SK-N-SH (cell line): ENCODE results near the gene TRAF3IP1. TPM values are rescaled to one million over a fixed set of nuclear protein-coding genes. Genes with fewer than 3 reads are reported as not detected.

Experiments
- CTCF ChIA-PET: fragments of 300-600, 350-600 bp; formaldehyde crosslinking; extraction: SDS; loops from one replicate; lab custom pipeline; 2021; lab: Yijun Ruan, JAX
- POLR2A ChIA-PET: fragments of 350-600 bp; sonication (Branson Sonifier 250); formaldehyde crosslinking; extraction: SDS; loops from one replicate; lab custom pipeline; 2020; ENCODE audit warnings: antibody characterized with exemption, inconsistent platforms; lab: Yijun Ruan, JAX
- DNase-seq: peaks from one replicate; pipeline ENCODE4 v3.0.0; 2012
- H2AFZ ChIP-seq: fragments of 200-600 bp; sonication (generic); 2 replicates; pipeline ENCODE4 v1.8.1; 2016; ENCODE audit warnings: antibody characterized with exemption, mild to moderate bottlenecking, low read depth
- H3F3A ChIP-seq: fragments of 200-600 bp; sonication (generic); replicated peaks from 2 replicates; pipeline ENCODE3; 2016; ENCODE audit warnings: antibody characterized with exemption, mild to moderate bottlenecking; ENCODE audit not compliant: insufficient read depth
- H3K27ac ChIP-seq, 2 experiments: fragments of 200-500 bp in 1 of 2; fragments of 200-600 bp in 1 of 2; sonication (Bioruptor generic) in 1 of 2; sonication (generic), shearing (Covaris generic) in 1 of 2; 2 replicates each; pipeline versions ENCODE4 v1.5.1 to v1.6.1; 2014 to 2016; ENCODE audit warnings: low read depth in 2 of 2, inconsistent platforms in 1 of 2, low read length in 1 of 2, mild to moderate bottlenecking in 1 of 2, mixed read lengths in 1 of 2
- H3K27me3 ChIP-seq: fragments of 200-600 bp; sonication (generic), shearing (Covaris generic); 2 replicates; pipeline ENCODE4 v1.6.1; 2016; ENCODE audit warnings: mixed run types; ENCODE audit not compliant: insufficient read depth
- H3K36me3 ChIP-seq, 2 experiments: fragments of 200-500 bp in 1 of 2; fragments of 200-600 bp in 1 of 2; sonication (Bioruptor generic) in 1 of 2; sonication (generic) in 1 of 2; replicated peaks in 1 of 2; 2 replicates each; pipeline versions ENCODE3 to v1.5.1; 2014 to 2016; ENCODE audit warnings: low read length in 1 of 2, mild to moderate bottlenecking in 1 of 2; ENCODE audit not compliant: insufficient read depth in 2 of 2, control insufficient read depth in 1 of 2
- H3K4me1 ChIP-seq, 2 experiments: fragments of 200-500 bp in 1 of 2; fragments of 200-600 bp in 1 of 2; sonication (Bioruptor generic) in 1 of 2; sonication (generic), shearing (Covaris generic) in 1 of 2; 2 replicates each; pipeline versions ENCODE4 v1.5.1 to v1.6.1; 2014 to 2016; ENCODE audit warnings: low read depth in 1 of 2, low read length in 1 of 2, mixed run types in 1 of 2; ENCODE audit not compliant: insufficient read depth in 2 of 2, control insufficient read depth in 1 of 2
- H3K4me2 ChIP-seq: fragments of 200-600 bp; sonication (generic), shearing (Covaris generic); 2 replicates; pipeline ENCODE4 v1.6.1; 2017; ENCODE audit warnings: mixed run types
- H3K4me3 ChIP-seq, 2 experiments: fragments of 200-500 bp in 1 of 2; fragments of 200-600 bp in 1 of 2; sonication (Bioruptor generic) in 1 of 2; sonication (generic), shearing (Covaris generic) in 1 of 2; 2 replicates each; pipeline versions ENCODE4 v1.5.1 to v1.8.1; 2014 to 2016; ENCODE audit warnings: low read depth in 2 of 2, inconsistent platforms in 1 of 2, low read length in 1 of 2, mild to moderate bottlenecking in 1 of 2, mixed read lengths in 1 of 2, moderate library complexity in 1 of 2
- H3K79me2 ChIP-seq: fragments of 200-600 bp; sonication (generic); 2 replicates; pipeline ENCODE4 v1.8.1; 2017; ENCODE audit warnings: mild to moderate bottlenecking; ENCODE audit not compliant: insufficient read depth
- H3K9ac ChIP-seq: fragments of 200-600 bp; sonication (generic); 2 replicates; pipeline ENCODE4 v1.6.1; 2017; ENCODE audit warnings: mixed run types
- H3K9me2 ChIP-seq: fragments of 200-600 bp; sonication (generic); 2 replicates; pipeline ENCODE4 v1.6.1; 2017; ENCODE audit warnings: mixed run types
- H3K9me3 ChIP-seq: fragments of 200-600 bp; sonication (generic); 2 replicates; pipeline ENCODE4 v1.6.1; 2017; ENCODE audit warnings: mixed run types, mild to moderate bottlenecking, moderate library complexity
- H4K20me1 ChIP-seq: fragments of 200-600 bp; sonication (generic); 2 replicates; pipeline ENCODE4 v1.6.1; 2017; ENCODE audit warnings: mild to moderate bottlenecking, mixed run types; ENCODE audit not compliant: insufficient read depth
- CHD2 ChIP-seq: fragments of 150-350 bp; IDR thresholded peaks from 2 replicates; pipeline ENCODE4 v1.6.1; 2018; ENCODE audit warnings: low read length; ENCODE audit not compliant: partially characterized antibody
- FOSL2 ChIP-seq: IDR thresholded peaks from 2 replicates; pipeline ENCODE4 v1.4.0; 2012; ENCODE audit warnings: low read depth, mild to moderate bottlenecking, moderate library complexity, borderline replicate concordance
- FOXJ3 ChIP-seq: sonication (generic); formaldehyde crosslinking; IDR thresholded peaks from 2 replicates; pipeline ENCODE4 v1.5.1; 2020; ENCODE audit warnings: mild to moderate bottlenecking, missing genetic modification reagents
- FOXM1 ChIP-seq: IDR thresholded peaks from 2 replicates; pipeline ENCODE4 v1.4.0; 2012; ENCODE audit warnings: low read depth, mild to moderate bottlenecking
- GATA2 ChIP-seq: sonication (generic); formaldehyde crosslinking; IDR thresholded peaks from 2 replicates; pipeline ENCODE4 v1.5.0; 2020; ENCODE audit warnings: mild to moderate bottlenecking, missing genetic modification reagents
- IRF3 ChIP-seq: fragments of 150-350 bp; IDR thresholded peaks from 2 replicates; pipeline ENCODE4 v1.6.1; 2016; ENCODE audit warnings: mild to moderate bottlenecking, low read depth, low read length
- MAX ChIP-seq: IDR thresholded peaks from 2 replicates; pipeline ENCODE4 v1.4.0; 2012; ENCODE audit warnings: low read depth
- MEF2A ChIP-seq: IDR thresholded peaks from 2 replicates; pipeline ENCODE4 v1.4.0; 2012; ENCODE audit warnings: low read depth, borderline replicate concordance
- MXI1 ChIP-seq: IDR thresholded peaks from 2 replicates; pipeline ENCODE4 v1.6.1; 2012; ENCODE audit warnings: mild to moderate bottlenecking, low read depth, low read length, improper control_type of control experiment
- NRF1 ChIP-seq: IDR thresholded peaks from 2 replicates; pipeline ENCODE4 v1.6.1; 2012; ENCODE audit warnings: low read depth, mild to moderate bottlenecking, low read length
- POLR2AphosphoS5 ChIP-seq: IDR thresholded peaks from 2 replicates; pipeline ENCODE4 v1.6.1; 2012; ENCODE audit warnings: low read depth, low read length
- RAD21 ChIP-seq: IDR thresholded peaks from 2 replicates; pipeline ENCODE4 v1.6.1; 2012; ENCODE audit warnings: mild to moderate bottlenecking, low read length
- RXRA ChIP-seq: IDR thresholded peaks from 2 replicates; pipeline ENCODE4 v1.4.0; 2012; ENCODE audit warnings: low read depth, mild to moderate bottlenecking, borderline replicate concordance
- SIN3A ChIP-seq: IDR thresholded peaks from 2 replicates; pipeline ENCODE4 v1.6.1; 2012; ENCODE audit warnings: low read depth, mild to moderate bottlenecking, low read length, moderate library complexity, borderline replicate concordance
- SMC3 ChIP-seq: IDR thresholded peaks from 2 replicates; pipeline ENCODE4 v1.6.1; 2012; ENCODE audit warnings: low read depth, low read length, improper control_type of control experiment
- TAF1 ChIP-seq: IDR thresholded peaks from 2 replicates; pipeline ENCODE4 v1.6.1; 2012; ENCODE audit warnings: low read depth, mild to moderate bottlenecking, low read length, moderate library complexity, borderline replicate concordance
- TCF12 ChIP-seq: IDR thresholded peaks from 2 replicates; pipeline ENCODE4 v1.4.0; 2012
- TEAD4 ChIP-seq: IDR thresholded peaks from 2 replicates; pipeline ENCODE4 v1.4.0; 2012; ENCODE audit warnings: mild to moderate bottlenecking, borderline replicate concordance; ENCODE audit not compliant: insufficient read depth
- USF1 ChIP-seq: IDR thresholded peaks from 2 replicates; pipeline ENCODE4 v1.4.0; 2012; ENCODE audit warnings: low read depth, borderline replicate concordance
- YY1 ChIP-seq: IDR thresholded peaks from 2 replicates; pipeline ENCODE4 v1.4.0; 2012; ENCODE audit warnings: low read depth, mild to moderate bottlenecking
- WGBS: methylation state at CpG from one replicate; pipeline ENCODE4 v1.1.6; 2017; ENCODE audit warnings: low lambda C conversion rate; 5-methylcytosine and 5-hydroxymethylcytosine counted together
- polyA plus RNA-seq, 3 experiments: library from polyadenylated mRNA; depleted of rRNA; stranded (reverse); fragments of >200 nt; gene quantifications; 2 replicates each; pipeline ENCODE4 v1.2.3, GENCODE V29; 2012
- TF ChIP-seq, protein P1 (sequence below): IDR thresholded peaks from 2 replicates; pipeline ENCODE4; 2012

The TRAF3IP1 gene
- polyA plus RNA-seq, 1 of the 3 experiments (the other 2 are of a cell fraction), result 15.0 TPM

DNA sequence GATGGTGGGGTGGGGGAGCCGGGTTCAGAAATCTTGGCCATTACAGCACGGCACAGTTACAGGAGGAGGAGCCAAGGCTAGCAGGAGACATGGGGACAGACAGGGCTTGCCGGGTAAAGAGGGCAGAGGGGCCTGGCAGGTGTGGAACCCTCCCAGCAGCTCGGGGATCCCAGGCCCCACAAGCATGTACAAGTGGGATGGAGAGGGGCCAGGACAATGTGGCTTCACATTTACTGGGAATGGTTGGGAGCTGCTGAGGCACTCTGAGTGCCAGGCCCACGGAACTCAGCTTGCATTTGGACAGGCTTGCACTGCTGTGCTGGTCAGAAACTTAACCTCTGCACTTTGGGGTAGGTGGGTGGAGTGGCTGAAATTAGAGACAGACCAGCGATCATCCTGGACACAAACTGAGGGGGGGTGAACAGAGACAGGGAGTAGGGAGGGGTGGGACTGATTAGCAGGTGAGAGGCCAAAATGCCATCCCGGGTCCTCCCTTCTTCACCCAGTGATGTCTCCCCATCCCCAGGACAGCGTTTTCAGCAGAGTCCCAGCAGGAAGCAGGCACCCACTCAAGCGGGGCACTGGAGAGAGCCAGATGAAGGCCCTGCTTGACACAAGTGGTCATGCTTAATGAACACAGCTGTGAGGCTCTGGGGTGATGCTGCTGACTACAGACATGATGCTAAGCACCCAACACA lies 41.5 kb upstream of the TRAF3IP1 start:
- TF ChIP-seq MAX, result no peak
- no peak for TF ChIP-seq YY1
- no peak for TF ChIP-seq USF1
- no peak for TF ChIP-seq TCF12
- no peak for TF ChIP-seq SMC3
- no peak for TF ChIP-seq SIN3A
- TF ChIP-seq GATA2 (CRISPR knock-in tag), result no peak
- no peak for TF ChIP-seq FOXM1
- H3F3A ChIP-seq, result no peaks in the 10 kb centered on the region
- CTCF ChIA-PET, result interaction anchor here (1.8 to 2.6 kb wide), 3 partner anchors 10 to 40 kb away, joined by 4 to 18 read pairs (median 11); partner anchors contain the start of gene PER2
- no peak overlapping the region for H2AFZ ChIP-seq
- no peak overlapping the region for H3K4me3 ChIP-seq
- 90% methylated on average over 5 of the region's 9 CpGs for WGBS
- H3K27ac ChIP-seq, result no peak overlapping the region
- H3K4me2 ChIP-seq, result no peak overlapping the region
- H3K27me3 ChIP-seq, result no peaks in the 10 kb centered on the region
- H3K9me3 ChIP-seq, result no peaks in the 10 kb centered on the region
- peaks cover 3% of the 10 kb centered on the region; the same call in 1 of the 2 replicates for H3K79me2 ChIP-seq
- POLR2A ChIA-PET, result no interaction called here
- H3K36me3 ChIP-seq, result no peaks in the 10 kb centered on the region
- H4K20me1 ChIP-seq, result no peaks in the 10 kb centered on the region
- H3K9ac ChIP-seq, result no peak overlapping the region
- no peaks in the 10 kb centered on the region for H3K4me1 ChIP-seq
- H3K9me2 ChIP-seq, result no peaks in the 10 kb centered on the region
- no peak for DNase-seq

- Histone ChIP-seq H3K4me3 (no peak overlapping the region), H3K79me2 (peaks cover 6% of the 10 kb centered on the region; the same call in 1 of the 2 replicates), H3K36me3 (no peaks in the 10 kb centered on the region), H4K20me1 (no peaks in the 10 kb centered on the region), H3K4me2 (no peak overlapping the region), H3K9me2 (no peaks in the 10 kb centered on the region), H3F3A (no peaks in the 10 kb centered on the region), H3K9ac (no peak overlapping the region), H2AFZ (no peak overlapping the region), H3K4me1 (no peaks in the 10 kb centered on the region), H3K9me3 (no peaks in the 10 kb centered on the region), H3K27ac (no peak overlapping the region), H3K27me3 (no peaks in the 10 kb centered on the region)
- TF ChIP-seq FOXM1 (no peak), CHD2 (no peak), FOSL2 (no peak), SIN3A (no peak), TAF1 (no peak), TCF12 (no peak), TEAD4 (no peak), FOXJ3 (CRISPR knock-in tag) (no peak), RXRA (no peak), MXI1 (no peak), RAD21 (no peak), NRF1 (no peak), POLR2AphosphoS5 (no peak), MEF2A (no peak), IRF3 (no peak)
- TF ChIP-seq, protein P1, sequence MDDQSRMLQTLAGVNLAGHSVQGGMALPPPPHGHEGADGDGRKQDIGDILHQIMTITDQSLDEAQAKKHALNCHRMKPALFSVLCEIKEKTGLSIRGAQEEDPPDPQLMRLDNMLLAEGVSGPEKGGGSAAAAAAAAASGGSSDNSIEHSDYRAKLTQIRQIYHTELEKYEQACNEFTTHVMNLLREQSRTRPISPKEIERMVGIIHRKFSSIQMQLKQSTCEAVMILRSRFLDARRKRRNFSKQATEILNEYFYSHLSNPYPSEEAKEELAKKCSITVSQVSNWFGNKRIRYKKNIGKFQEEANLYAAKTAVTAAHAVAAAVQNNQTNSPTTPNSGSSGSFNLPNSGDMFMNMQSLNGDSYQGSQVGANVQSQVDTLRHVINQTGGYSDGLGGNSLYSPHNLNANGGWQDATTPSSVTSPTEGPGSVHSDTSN, result no peak
- 100% methylated on average over 1 of the region's 6 CpGs for WGBS
- no peak for DNase-seq
- CTCF ChIA-PET, result interaction anchor here (1.8 to 2.6 kb wide), 3 partner anchors 9 to 40 kb away, joined by 4 to 18 read pairs (median 11); partner anchors contain the start of gene PER2
- POLR2A ChIA-PET, result no interaction called here
Observed at GRCh38 chr2:238279324-238279682, 41.0 kb upstream of the TRAF3IP1 start.
